Measurements from ENCODE around the gene GOSR2.
A peak's percentile ranks its signal among the peaks of the same experiment; 100 is the strongest.

Gene GOSR2

DNA sequence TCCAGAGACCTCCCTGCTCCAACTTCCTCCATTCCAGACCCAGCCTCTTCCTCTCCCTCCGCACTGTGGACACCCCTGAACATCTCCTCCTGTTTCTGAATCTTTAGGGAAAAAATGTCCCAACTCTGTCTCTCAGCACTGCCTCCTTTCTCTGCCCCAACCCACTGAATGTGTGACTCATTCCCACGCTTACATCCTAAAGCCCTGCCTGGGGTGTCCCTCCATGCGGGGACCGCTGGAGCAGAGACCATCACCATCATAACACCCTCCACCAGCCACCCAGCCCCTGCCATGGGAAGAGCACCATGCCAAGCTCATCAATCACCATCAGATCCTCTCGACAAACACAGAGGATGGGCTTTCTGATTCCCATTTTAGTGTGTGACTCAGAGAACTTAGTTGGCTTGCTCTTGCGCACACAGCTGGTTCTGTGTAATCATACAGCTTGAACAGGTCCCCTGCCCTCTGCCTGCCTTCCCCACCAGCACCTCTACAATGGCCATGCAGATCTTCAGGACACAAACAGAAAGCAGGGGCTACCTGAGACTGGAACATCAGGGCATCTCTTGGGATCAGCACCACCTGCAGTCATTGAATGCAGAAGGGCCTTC, 45.4 kb downstream of the GOSR2 start:
- TF ChIP-seq, protein P1, sequence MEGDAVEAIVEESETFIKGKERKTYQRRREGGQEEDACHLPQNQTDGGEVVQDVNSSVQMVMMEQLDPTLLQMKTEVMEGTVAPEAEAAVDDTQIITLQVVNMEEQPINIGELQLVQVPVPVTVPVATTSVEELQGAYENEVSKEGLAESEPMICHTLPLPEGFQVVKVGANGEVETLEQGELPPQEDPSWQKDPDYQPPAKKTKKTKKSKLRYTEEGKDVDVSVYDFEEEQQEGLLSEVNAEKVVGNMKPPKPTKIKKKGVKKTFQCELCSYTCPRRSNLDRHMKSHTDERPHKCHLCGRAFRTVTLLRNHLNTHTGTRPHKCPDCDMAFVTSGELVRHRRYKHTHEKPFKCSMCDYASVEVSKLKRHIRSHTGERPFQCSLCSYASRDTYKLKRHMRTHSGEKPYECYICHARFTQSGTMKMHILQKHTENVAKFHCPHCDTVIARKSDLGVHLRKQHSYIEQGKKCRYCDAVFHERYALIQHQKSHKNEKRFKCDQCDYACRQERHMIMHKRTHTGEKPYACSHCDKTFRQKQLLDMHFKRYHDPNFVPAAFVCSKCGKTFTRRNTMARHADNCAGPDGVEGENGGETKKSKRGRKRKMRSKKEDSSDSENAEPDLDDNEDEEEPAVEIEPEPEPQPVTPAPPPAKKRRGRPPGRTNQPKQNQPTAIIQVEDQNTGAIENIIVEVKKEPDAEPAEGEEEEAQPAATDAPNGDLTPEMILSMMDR (conservative IDR thresholded peaks at IDR 0.05; ENCODE audit: control insufficient read depth, insufficient read depth, low read depth, low read length) = no peak
- no peak overlapping the region for H3K4me3 ChIP-seq (ENCODE audit: control insufficient read depth, low read depth, low read length)
- peak; percentile 21 for DNase-seq (ENCODE audit: low read depth)

DNA sequence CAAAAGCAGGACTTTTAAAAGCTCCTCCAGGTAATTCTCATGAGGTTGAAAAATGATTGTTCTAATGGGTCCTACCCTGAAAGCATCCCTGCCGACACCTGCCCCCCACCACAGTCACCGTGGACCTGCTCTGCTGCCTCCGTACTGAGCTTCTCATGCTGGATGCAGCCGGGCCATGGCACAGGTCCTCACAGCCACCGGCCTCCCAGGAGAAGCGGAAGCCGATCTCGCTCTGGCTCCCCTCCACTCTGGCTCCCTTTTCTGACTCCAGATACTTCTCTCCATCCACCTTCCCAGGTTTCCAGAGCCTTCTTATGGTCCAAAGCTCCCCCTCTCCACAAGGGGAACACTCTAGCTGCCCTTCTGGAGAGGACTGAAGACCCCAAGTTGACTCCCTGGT, 45.9 kb downstream of the GOSR2 start:
- DNase-seq (ENCODE audit: low read depth) = no peak
- TF ChIP-seq, protein P1 (conservative IDR thresholded peaks at IDR 0.05; ENCODE audit: control insufficient read depth, insufficient read depth, low read depth, low read length) = no peak
- no peak overlapping the region for H3K4me3 ChIP-seq (ENCODE audit: control insufficient read depth, low read depth, low read length)

GRCh38 chr17:46971647-46972300, 48.8 kb downstream of the GOSR2 start:
- TF ChIP-seq, protein P1 (conservative IDR thresholded peaks at IDR 0.05; ENCODE audit: control insufficient read depth, insufficient read depth, low read depth, low read length) = no peak
- no peak for DNase-seq (ENCODE audit: low read depth)
- no peak overlapping the region for H3K4me3 ChIP-seq (ENCODE audit: control insufficient read depth, low read depth, low read length)

DNA sequence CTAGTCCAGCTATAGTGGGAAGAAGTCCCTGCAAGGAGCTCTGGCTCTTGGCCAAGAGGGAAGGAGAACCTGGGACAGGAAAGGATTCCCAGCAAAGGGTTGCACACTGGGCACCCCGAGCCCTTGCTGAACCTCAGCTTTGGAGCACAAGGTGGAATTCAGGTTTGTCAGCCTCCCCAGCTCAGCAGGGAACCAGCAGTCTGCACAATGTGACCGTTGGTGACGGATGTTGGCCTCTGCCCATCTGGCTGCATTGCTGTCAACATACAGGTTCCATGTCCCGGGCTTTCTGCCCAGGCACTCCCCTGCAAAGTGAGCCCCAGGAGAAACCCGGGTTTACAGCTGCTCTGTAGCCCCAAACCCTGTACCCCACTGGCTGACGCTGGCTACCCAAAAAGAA, 49.4 kb downstream of the GOSR2 start:
- TF ChIP-seq, protein P1 (conservative IDR thresholded peaks at IDR 0.05; ENCODE audit: control insufficient read depth, insufficient read depth, low read depth, low read length) = no peak
- no peak overlapping the region for H3K4me3 ChIP-seq (ENCODE audit: control insufficient read depth, low read depth, low read length)
- no peak for DNase-seq (ENCODE audit: low read depth)

DNA sequence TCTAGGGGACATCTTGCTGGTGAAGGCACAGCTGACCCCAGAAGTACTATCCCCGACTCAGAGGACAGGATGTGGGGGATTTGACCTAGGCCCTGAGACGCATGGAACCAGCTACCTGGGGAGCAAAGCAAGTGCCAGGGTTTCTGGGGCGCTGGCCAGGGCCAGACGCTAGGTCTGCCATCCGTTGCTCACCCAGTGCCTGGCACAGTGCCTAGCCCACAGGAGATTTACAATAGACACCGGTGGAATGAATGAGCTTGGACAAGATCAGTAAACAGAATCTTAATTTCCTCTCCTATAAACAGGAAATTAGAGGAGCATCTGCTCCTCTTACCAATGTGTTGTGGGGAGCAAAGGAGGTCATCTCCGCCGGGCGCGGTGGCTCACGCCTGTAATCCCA, 51.1 kb downstream of the GOSR2 start:
- no peak overlapping the region for H3K4me3 ChIP-seq (ENCODE audit: control insufficient read depth, low read depth, low read length)
- no peak for DNase-seq (ENCODE audit: low read depth)
- TF ChIP-seq, protein P1 (conservative IDR thresholded peaks at IDR 0.05; ENCODE audit: control insufficient read depth, insufficient read depth, low read depth, low read length) = no peak

- no peak overlapping the region for H3K4me3 ChIP-seq (ENCODE audit: control insufficient read depth, low read depth, low read length)
- no peak for DNase-seq (ENCODE audit: low read depth)
- TF ChIP-seq, protein P1 (conservative IDR thresholded peaks at IDR 0.05; ENCODE audit: control insufficient read depth, insufficient read depth, low read depth, low read length) = no peak
Observed at GRCh38 chr17:46975287-46975686, 52.3 kb downstream of the GOSR2 start.
